GM23338 (cell line): ENCODE data around the gene ANKS1B. TPM values are rescaled to one million over a fixed set of nuclear protein-coding genes. Genes with fewer than 3 reads are reported as not detected.

ENCODE experiments used
- ATAC-seq: fragments of 200-7000 bp; cut with Tn5 transposase; 3 replicates; pipeline ENCODE4 v1.9.1; 2020
- DNase-seq: peaks from one replicate; pipeline ENCODE4 v3.0.0-alpha.2; 2015; ENCODE audit warnings: low spot score
- H2AFZ ChIP-seq: fragments of 200-600 bp; sonication (generic); 2 replicates; pipeline ENCODE4 v1.8.0; 2016; ENCODE audit warnings: antibody characterized with exemption, mild to moderate bottlenecking, moderate library complexity
- H3F3A ChIP-seq: fragments of 200-600 bp; sonication (generic); replicated peaks from 2 replicates; pipeline ENCODE4 v1.8.0; 2017; ENCODE audit warnings: antibody characterized with exemption, mixed run types, low read depth
- H3K27ac ChIP-seq: fragments of 200-600 bp; sonication (generic); 2 replicates; pipeline ENCODE4 v1.6.1; 2016; ENCODE audit warnings: low read depth
- H3K27me3 ChIP-seq: fragments of 200-600 bp; sonication (generic); 2 replicates; pipeline ENCODE4 v1.8.0; 2016; ENCODE audit warnings: mild to moderate bottlenecking, mixed run types, moderate library complexity; ENCODE audit not compliant: insufficient read depth
- H3K36me3 ChIP-seq: fragments of 200-600 bp; sonication (generic); 2 replicates; pipeline ENCODE4 v1.8.0; 2016; ENCODE audit warnings: mild to moderate bottlenecking; ENCODE audit not compliant: insufficient read depth
- H3K4me1 ChIP-seq: fragments of 200-600 bp; sonication (generic); 2 replicates; pipeline ENCODE4 v1.8.0; 2016; ENCODE audit warnings: mild to moderate bottlenecking, moderate library complexity; ENCODE audit not compliant: insufficient read depth
- H3K4me2 ChIP-seq: fragments of 200-600 bp; sonication (generic); 2 replicates; pipeline ENCODE4 v1.7.1; 2017; ENCODE audit warnings: mixed run types
- H3K4me3 ChIP-seq: fragments of 200-600 bp; sonication (generic); 2 replicates; pipeline ENCODE4 v1.6.1; 2016; ENCODE audit warnings: mixed run types
- H3K79me2 ChIP-seq: fragments of 200-600 bp; sonication (generic); replicated peaks from 2 replicates; pipeline ENCODE4 v1.8.0; 2017; ENCODE audit warnings: mild to moderate bottlenecking; ENCODE audit not compliant: insufficient read depth
- H3K9me2 ChIP-seq: fragments of 200-600 bp; sonication (generic); 2 replicates; pipeline ENCODE4 v1.8.0; 2017; ENCODE audit not compliant: insufficient read depth
- H4K20me1 ChIP-seq: fragments of 200-600 bp; sonication (generic); replicated peaks from 2 replicates; pipeline ENCODE4 v1.8.0; 2017; ENCODE audit warnings: mild to moderate bottlenecking; ENCODE audit not compliant: insufficient read depth
- H3K27ac Mint-ChIP-seq: 2 replicates; pipeline ENCODE4 v1.8.0; 2020; ENCODE audit warnings: inconsistent platforms, mild to moderate bottlenecking, moderate library complexity, mixed read lengths
- H3K27me3 Mint-ChIP-seq: 3 replicates; pipeline ENCODE4 v1.8.0; 2022; ENCODE audit warnings: low read depth, mild to moderate bottlenecking, moderate library complexity, mixed read lengths, inconsistent platforms; ENCODE audit not compliant: insufficient read depth, poor library complexity
- H3K36me3 Mint-ChIP-seq: 3 replicates; pipeline ENCODE4 v1.8.0; 2021; ENCODE audit warnings: low read depth, mild to moderate bottlenecking, inconsistent platforms, moderate library complexity, mixed read lengths
- H3K4me1 Mint-ChIP-seq: 3 replicates; pipeline ENCODE4 v1.8.0; 2020; ENCODE audit warnings: mild to moderate bottlenecking, inconsistent platforms, mixed read lengths
- H3K4me3 Mint-ChIP-seq: 3 replicates; pipeline ENCODE4 v1.8.0; 2021; ENCODE audit warnings: moderate library complexity, mild to moderate bottlenecking, inconsistent platforms, mixed read lengths
- H3K9me3 Mint-ChIP-seq: 3 replicates; pipeline ENCODE4 v1.8.0; 2020; ENCODE audit warnings: moderate library complexity, mild to moderate bottlenecking, inconsistent platforms, mixed read lengths
- CREB1 ChIP-seq: fragments of 250-450 bp; sonication (Bioruptor Pico); IDR thresholded peaks from 2 replicates; pipeline ENCODE4 v1.5.0; 2020; ENCODE audit warnings: low read depth, mild to moderate bottlenecking, moderate library complexity
- ETS1 ChIP-seq: IDR thresholded peaks from 2 replicates; pipeline ENCODE4 v1.6.1; 2016; ENCODE audit warnings: antibody characterized with exemption
- EZH2phosphoT487 ChIP-seq: fragments of 200-600 bp; sonication (generic); IDR thresholded peaks from one replicate; pipeline ENCODE4 v1.8.1; 2018; ENCODE audit warnings: antibody characterized with exemption; ENCODE audit not compliant: unreplicated experiment
- JUNB ChIP-seq: IDR thresholded peaks from one replicate; pipeline ENCODE4 v1.6.1; 2016; ENCODE audit warnings: antibody characterized with exemption; ENCODE audit not compliant: unreplicated experiment
- REST ChIP-seq: IDR thresholded peaks from one replicate; pipeline ENCODE4 v1.6.1; 2018; ENCODE audit warnings: antibody characterized with exemption; ENCODE audit not compliant: unreplicated experiment
- STAT1 ChIP-seq: IDR thresholded peaks from one replicate; pipeline ENCODE4 v1.6.1; 2016; ENCODE audit warnings: antibody characterized with exemption; ENCODE audit not compliant: unreplicated experiment
- ZNF114 ChIP-seq: fragments of 250-450 bp; sonication (Bioruptor Pico); IDR thresholded peaks from 2 replicates; pipeline ENCODE4 v1.5.0; 2020; ENCODE audit warnings: mild to moderate bottlenecking, moderate library complexity
- ZNF331 ChIP-seq: fragments of 250-450 bp; sonication (Bioruptor Pico); IDR thresholded peaks from 2 replicates; pipeline ENCODE4 v1.5.0; 2020; ENCODE audit warnings: low read depth, mild to moderate bottlenecking, moderate library complexity
- ZNF462 ChIP-seq: fragments of 250-450 bp; sonication (Bioruptor Pico); IDR thresholded peaks from 2 replicates; pipeline ENCODE4 v1.5.0; 2020; ENCODE audit warnings: mild to moderate bottlenecking, moderate library complexity
- polyA plus RNA-seq: library from polyadenylated mRNA; unstranded; fragments of >200 nt; fragmentation: Nextera tagmentation; extraction: Ambion mirVana; gene quantifications from 2 replicates; pipeline ENCODE4 v1.2.1, GENCODE V29; 2016
- total RNA-seq: library from RNA; depleted of rRNA; stranded (reverse); fragments of >200 nt; shearing (Covaris generic); gene quantifications from 2 replicates; pipeline ENCODE4 v1.2.3, GENCODE V29; 2014

Gene ANKS1B
- total and polyA plus RNA-seq, 2 experiments from 2014 or later, result 4.3 to 5.8 TPM

GRCh38 chr12:99712281-99712680 is 272.5 kb downstream of the ANKS1B start (continued):
- TF ChIP-seq ZNF462, result no peak
- TF ChIP-seq STAT1, result no peak
- no peak for TF ChIP-seq EZH2phosphoT487
- no peak for TF ChIP-seq CREB1
- TF ChIP-seq ETS1, result no peak
- no peak for TF ChIP-seq JUNB

GRCh38 chr12:99711246-99711645 is 273.5 kb downstream of the ANKS1B start:
- Histone ChIP-seq H3K27ac (no peak overlapping the region), H2AFZ (no peak overlapping the region), H3K4me3 (no peak overlapping the region), H3F3A (no peaks in the 10 kb centered on the region), H3K27me3 (no peaks in the 10 kb centered on the region), H3K4me2 (no peak overlapping the region), H3K4me1 (no peaks in the 10 kb centered on the region), H4K20me1 (no peaks in the 10 kb centered on the region), H3K79me2 (no peaks in the 10 kb centered on the region), H3K36me3 (no peaks in the 10 kb centered on the region), H3K9me2 (no peaks in the 10 kb centered on the region)
- Mint-ChIP-seq H3K4me3 (no peak overlapping the region), H3K27me3 (peaks cover 4% of the 10 kb centered on the region), H3K27ac (no peak overlapping the region), H3K36me3 (peaks cover 7% of the 10 kb centered on the region), H3K9me3 (peaks cover 13% of the 10 kb centered on the region), H3K4me1 (peaks cover 7% of the 10 kb centered on the region)
- DNase-seq (no peak), ATAC-seq (no peak)
- TF ChIP-seq ZNF114 (CRISPR knock-in tag), result no peak
- TF ChIP-seq REST, result no peak
- TF ChIP-seq EZH2phosphoT487, result no peak
- TF ChIP-seq ZNF331, result no peak
